Measurements from ENCODE around the gene MTFR1L.

Gene MTFR1L

DNA sequence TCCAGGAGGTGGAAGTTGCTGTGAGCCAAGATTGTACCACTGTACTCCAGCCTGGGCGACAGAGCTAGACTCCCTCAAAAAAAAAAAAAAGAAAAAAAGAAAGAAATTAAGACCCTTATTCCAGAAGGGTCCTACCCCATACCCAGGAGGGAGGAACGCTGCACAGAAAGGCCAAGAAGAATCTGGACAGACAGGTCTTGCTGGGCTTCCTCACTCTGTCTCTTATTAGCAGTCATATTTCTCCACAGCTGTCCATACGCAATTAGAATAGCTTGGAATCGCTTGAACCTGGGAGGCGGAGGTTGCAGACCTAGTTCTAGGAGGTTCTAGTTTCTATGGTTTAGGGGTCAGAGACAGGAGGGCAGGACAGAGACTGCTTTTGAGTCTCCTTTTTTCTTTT lies 58.9 kb downstream of the MTFR1L start:
- no peak for DNase-seq (ENCODE audit: low read depth)

GRCh38 chr1:25879675-25880074 lies 59.9 kb downstream of the MTFR1L start:
- DNase-seq (ENCODE audit: low read depth), result no peak

GRCh38 chr1:25880518-25880917 lies 60.8 kb downstream of the MTFR1L start:
- no peak for DNase-seq (ENCODE audit: low read depth)

DNA sequence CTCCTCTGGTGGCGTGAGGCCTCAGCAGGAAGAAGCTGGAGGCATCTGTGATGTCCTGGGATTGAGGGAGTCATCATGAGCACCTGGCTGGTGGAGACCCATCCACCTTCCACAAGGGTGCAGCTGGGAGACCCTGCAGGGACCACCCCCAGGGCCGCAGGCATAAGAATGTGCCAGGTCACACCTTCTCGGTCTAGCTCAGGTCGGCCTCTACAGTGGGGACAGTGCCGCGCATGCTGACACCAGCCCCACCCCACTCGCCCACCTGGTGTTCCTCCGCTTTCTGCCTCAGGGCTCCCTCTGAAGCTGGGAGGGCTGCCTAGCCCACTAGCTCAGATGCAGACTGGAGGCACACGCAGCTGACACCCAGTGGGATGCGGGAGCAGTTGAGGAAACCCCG lies 61.5 kb downstream of the MTFR1L start:
- no peak for DNase-seq (ENCODE audit: low read depth)

All from non-pigmented ciliary epithelial cell (primary cell).